Hepatocyte (in vitro differentiated cells): ENCODE data around the gene SERGEF. TPM values are rescaled to one million over a fixed set of nuclear protein-coding genes. Genes with fewer than 3 reads are reported as not detected.

ENCODE experiments used
- DNase-seq: peaks from one replicate; pipeline ENCODE4 v3.0.0-alpha.2; 2016; ENCODE audit warnings: low spot score
- H2AFZ ChIP-seq: fragments of 200-600 bp; sonication (generic); 2 replicates; pipeline ENCODE4 v1.6.0; 2016; ENCODE audit warnings: antibody characterized with exemption, mild to moderate bottlenecking
- H3K27ac ChIP-seq: fragments of 200-600 bp; sonication (generic); 2 replicates; pipeline ENCODE4 v1.5.1; 2016; ENCODE audit warnings: mild to moderate bottlenecking
- H3K27me3 ChIP-seq: fragments of 200-600 bp; sonication (generic); 2 replicates; pipeline ENCODE4 v1.6.1; 2016
- H3K36me3 ChIP-seq: fragments of 200-600 bp; sonication (generic); replicated peaks from 2 replicates; pipeline ENCODE4 v1.5.1; 2016; ENCODE audit warnings: low read depth; ENCODE audit not compliant: insufficient read depth
- H3K4me1 ChIP-seq: fragments of 200-600 bp; sonication (generic); 2 replicates; pipeline ENCODE4 v1.5.1; 2016; ENCODE audit warnings: mild to moderate bottlenecking, moderate library complexity; ENCODE audit not compliant: insufficient read depth
- H3K4me2 ChIP-seq: fragments of 200-600 bp; sonication (generic); 2 replicates; pipeline ENCODE4 v1.6.0; 2016
- H3K4me3 ChIP-seq: fragments of 200-600 bp; sonication (generic); 2 replicates; pipeline ENCODE4 v1.5.1; 2016; ENCODE audit warnings: mild to moderate bottlenecking
- H3K79me2 ChIP-seq: fragments of 200-600 bp; sonication (generic); 2 replicates; pipeline ENCODE4 v1.6.0; 2017; ENCODE audit warnings: mild to moderate bottlenecking
- H3K9me2 ChIP-seq: fragments of 200-600 bp; sonication (generic); replicated peaks from 2 replicates; pipeline ENCODE4 v1.6.0; 2017; ENCODE audit warnings: mild to moderate bottlenecking; ENCODE audit not compliant: insufficient read depth
- H3K9me3 ChIP-seq: fragments of 200-600 bp; sonication (generic); 2 replicates; pipeline ENCODE4 v1.5.1; 2016; ENCODE audit warnings: low read depth, mild to moderate bottlenecking
- H4K20me1 ChIP-seq: fragments of 200-600 bp; sonication (generic); 2 replicates; pipeline ENCODE4 v1.6.0; 2016; ENCODE audit warnings: mild to moderate bottlenecking; ENCODE audit not compliant: insufficient read depth, poor library complexity, severe bottlenecking
- CTCF ChIP-seq: fragments of 200-600 bp; sonication (generic); IDR thresholded peaks from 2 replicates; pipeline ENCODE4 v1.5.1; 2016; ENCODE audit warnings: antibody characterized with exemption, mild to moderate bottlenecking; ENCODE audit not compliant: poor library complexity
- EZH2 ChIP-seq: fragments of 200-600 bp; sonication (generic); IDR thresholded peaks from 2 replicates; pipeline ENCODE4 v1.6.1; 2016; ENCODE audit warnings: antibody characterized with exemption, mild to moderate bottlenecking, borderline replicate concordance
- EZH2phosphoT487 ChIP-seq: fragments of 200-600 bp; sonication (generic); IDR thresholded peaks from one replicate; pipeline ENCODE4 v1.6.1; 2018; ENCODE audit warnings: antibody characterized with exemption, mild to moderate bottlenecking, low read depth, moderate library complexity; ENCODE audit not compliant: unreplicated experiment, severe bottlenecking
- WGBS: methylation state at CpG from one replicate; pipeline ENCODE4 v1.1.6; 2016; ENCODE audit warnings: low lambda C conversion rate; ENCODE audit errors: missing lambda C conversion rate; 5-methylcytosine and 5-hydroxymethylcytosine counted together
- polyA plus RNA-seq: library from polyadenylated mRNA; unstranded; fragments of >200 nt; fragmentation: Nextera tagmentation; extraction: Ambion mirVana; gene quantifications from 2 replicates; pipeline ENCODE4 v1.2.1, GENCODE V29; 2016
- total RNA-seq: library from RNA; depleted of rRNA; stranded (reverse); fragments of >200 nt; gene quantifications from 2 replicates; pipeline ENCODE4 v1.2.3, GENCODE V29; 2014

The SERGEF gene
- total and polyA plus RNA-seq, 2 experiments from 2014 or later, result 21.7 to 28.7 TPM

- H3K36me3 ChIP-seq, result no peaks in the 10 kb centered on the region
- no peaks in the 10 kb centered on the region for H3K27me3 ChIP-seq
- no peaks in the 10 kb centered on the region for H3K79me2 ChIP-seq
- no peaks in the 10 kb centered on the region for H3K4me1 ChIP-seq
- no peak overlapping the region for H3K4me3 ChIP-seq
- no peak for TF ChIP-seq EZH2phosphoT487
- H3K9me2 ChIP-seq, result no peaks in the 10 kb centered on the region
- H3K27ac ChIP-seq, result no peak overlapping the region
- peak; percentile 17 for DNase-seq
- 81% methylated on average over 9 of the region's 9 CpGs for WGBS
- H2AFZ ChIP-seq, result no peak overlapping the region
- H4K20me1 ChIP-seq, result no peaks in the 10 kb centered on the region
- no peaks in the 10 kb centered on the region for H3K9me3 ChIP-seq
- no peak overlapping the region for H3K4me2 ChIP-seq
Observed at GRCh38 chr11:17828311-17828751, 184.5 kb downstream of the SERGEF start.

- Histone ChIP-seq H4K20me1 (no peaks in the 10 kb centered on the region), H3K4me3 (no peak overlapping the region), H3K27ac (no peak overlapping the region), H3K36me3 (no peaks in the 10 kb centered on the region), H3K9me3 (no peaks in the 10 kb centered on the region), H3K4me2 (no peak overlapping the region), H3K27me3 (no peaks in the 10 kb centered on the region), H3K9me2 (no peaks in the 10 kb centered on the region), H2AFZ (no peak overlapping the region), H3K79me2 (no peaks in the 10 kb centered on the region), H3K4me1 (no peaks in the 10 kb centered on the region)
- no peak for TF ChIP-seq EZH2
- TF ChIP-seq EZH2phosphoT487, result no peak
- peak; percentile 9 for TF ChIP-seq CTCF
- no peak for DNase-seq
- 86% methylated on average over 5 of the region's 5 CpGs for WGBS
Observed at GRCh38 chr11:17827006-17827405, 185.8 kb downstream of the SERGEF start.

- H3K79me2 ChIP-seq, result no peaks in the 10 kb centered on the region
- no peak overlapping the region for H2AFZ ChIP-seq
- H3K4me2 ChIP-seq, result no peak overlapping the region
- H3K36me3 ChIP-seq, result no peaks in the 10 kb centered on the region
- no peaks in the 10 kb centered on the region for H3K27me3 ChIP-seq
- no peaks in the 10 kb centered on the region for H4K20me1 ChIP-seq
- H3K9me2 ChIP-seq, result no peaks in the 10 kb centered on the region
- H3K9me3 ChIP-seq, result no peaks in the 10 kb centered on the region
- WGBS, result 84% methylated on average over 5 of the region's 5 CpGs
- no peak overlapping the region for H3K27ac ChIP-seq
- no peak for TF ChIP-seq CTCF
- no peak for TF ChIP-seq EZH2
- no peak for TF ChIP-seq EZH2phosphoT487
- H3K4me1 ChIP-seq, result no peaks in the 10 kb centered on the region
- H3K4me3 ChIP-seq, result no peak overlapping the region
- DNase-seq, result no peak
Observed at GRCh38 chr11:17822401-17822781, 190.5 kb downstream of the SERGEF start.

- H3K9me3 ChIP-seq, result no peaks in the 10 kb centered on the region
- WGBS, result 81% methylated on average over 4 of the region's 4 CpGs
- no peak overlapping the region for H2AFZ ChIP-seq
- H3K27ac ChIP-seq, result no peak overlapping the region
- no peaks in the 10 kb centered on the region for H3K9me2 ChIP-seq
- no peaks in the 10 kb centered on the region for H4K20me1 ChIP-seq
- peak; percentile 18 for DNase-seq
- no peaks in the 10 kb centered on the region for H3K36me3 ChIP-seq
- H3K27me3 ChIP-seq, result no peaks in the 10 kb centered on the region
- no peaks in the 10 kb centered on the region for H3K4me1 ChIP-seq
- TF ChIP-seq EZH2 (no peak), EZH2phosphoT487 (no peak), CTCF (no peak)
- no peak overlapping the region for H3K4me2 ChIP-seq
- no peaks in the 10 kb centered on the region for H3K79me2 ChIP-seq
- H3K4me3 ChIP-seq, result no peak overlapping the region
Observed at GRCh38 chr11:17821648-17822400, 191.0 kb downstream of the SERGEF start.
